ENCODE measurements around the gene STX16.

DNA sequence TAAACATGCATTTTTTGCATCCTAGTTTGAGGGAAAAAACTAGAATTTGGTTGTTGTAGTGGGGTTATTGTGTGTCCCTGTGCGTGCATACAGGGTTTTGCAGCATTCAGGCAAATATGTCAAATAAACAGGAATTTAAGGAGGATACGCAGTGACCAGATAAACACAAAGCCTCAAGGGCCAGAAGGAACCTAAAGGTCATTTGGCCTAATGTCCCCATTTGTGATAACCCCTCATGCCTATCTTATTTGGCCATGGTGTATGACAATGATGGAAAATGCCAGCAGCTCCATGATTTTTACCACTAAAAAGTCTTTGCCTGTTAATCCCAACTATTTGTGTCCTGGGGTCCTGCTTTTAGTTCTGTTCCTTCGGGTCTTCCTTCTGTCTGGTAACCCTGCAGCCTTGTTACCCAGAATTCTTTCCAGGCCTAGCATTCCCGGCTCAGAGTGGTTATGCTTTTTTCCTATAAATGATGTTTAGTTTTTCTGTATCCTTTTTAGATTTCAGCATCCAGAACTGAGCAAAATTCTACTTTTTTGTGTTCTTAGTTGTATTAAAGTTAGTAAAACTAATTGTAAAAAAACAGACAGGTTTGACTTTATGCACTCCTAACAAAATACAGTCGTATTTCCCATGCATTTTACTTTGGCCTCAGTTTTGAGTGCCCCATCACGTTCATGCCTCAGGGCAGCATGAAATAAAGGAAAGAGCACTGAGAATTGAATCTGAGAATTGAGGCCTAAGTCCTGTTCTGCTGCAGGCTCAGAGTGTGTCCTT is 4.4 kb downstream of the STX16 start:
- TF ChIP-seq POLR2AphosphoS5 (IDR thresholded peaks at IDR 0.05; ENCODE audit: low read depth, low read length): no peak
- TF ChIP-seq TAF1 (IDR thresholded peaks at IDR 0.05; ENCODE audit: borderline replicate concordance, low read depth, low read length): no peak
- TF ChIP-seq POLR2A (IDR thresholded peaks at IDR 0.05; ENCODE audit: low read depth, low read length): no peak

Measured in GM12892 (cell line).